Peyer's patch (tissue), 4 donors: ENCODE data around the gene LIM2. TPM values are rescaled to one million over a fixed set of nuclear protein-coding genes. Genes with fewer than 3 reads are reported as not detected.

Source experiments
- DNase-seq, 3 donors: peaks; one replicate each; pipeline ENCODE4 v3.0.0-alpha.2; 2017 to 2019
- H3K27ac ChIP-seq, 4 donors: fragments of 200-600 bp; sonication (generic); one replicate each; pipeline ENCODE4 v1.5.1; 2016 to 2019
- H3K27me3 ChIP-seq, 2 donors: fragments of 200-600 bp; sonication (generic); one replicate each; pipeline ENCODE4 v1.5.1; 2019
- H3K36me3 ChIP-seq, 3 donors: fragments of 200-600 bp; sonication (generic); one replicate each; pipeline ENCODE4 v1.5.1; 2016 to 2019
- H3K4me1 ChIP-seq, 4 donors: fragments of 200-600 bp; sonication (generic); one replicate each; pipeline ENCODE4 v1.5.1; 2016 to 2019
- H3K4me3 ChIP-seq, 4 donors: fragments of 200-600 bp; sonication (generic); 1 replicate in 3 of 4; 2 replicates in 1 of 4; pipeline ENCODE4 v1.5.1; 2016 to 2019; ENCODE audit warnings: mild to moderate bottlenecking in 1 of 4
- H3K9me3 ChIP-seq, 4 donors: fragments of 200-600 bp; sonication (generic); one replicate each; pipeline ENCODE4 v1.5.1; 2016 to 2019; ENCODE audit warnings: mild to moderate bottlenecking in 1 of 4
- CTCF ChIP-seq, 6 experiments: fragments of 450-650 bp in 4 of 6; fragments of 200-600 bp in 2 of 6; sonication (generic) in 1 of 6; IDR thresholded peaks; one replicate each; pipeline ENCODE4 v1.5.1; 2017 to 2019; ENCODE audit warnings: antibody characterized with exemption in 6 of 6, mild to moderate bottlenecking in 3 of 6, moderate library complexity in 1 of 6
- POLR2A ChIP-seq, 2 donors: fragments of 450-650 bp; IDR thresholded peaks; one replicate each; pipeline ENCODE4 v1.5.1; 2017; ENCODE audit warnings: antibody characterized with exemption in 2 of 2, mild to moderate bottlenecking in 2 of 2, moderate library complexity in 2 of 2
- total RNA-seq, 4 donors: library from RNA; depleted of rRNA; stranded (reverse); fragments of >200 nt; gene quantifications; one replicate each; pipeline ENCODE4 v1.1.0, GENCODE V29; 2016

The LIM2 gene
- total RNA-seq, 4 donors from 2014 or later = not detected

- TF ChIP-seq POLR2A (IDR thresholded peaks at IDR 0.05) = no peak
- TF ChIP-seq CTCF (IDR thresholded peaks at IDR 0.05) = no peak
- Histone ChIP-seq H3K36me3 (no peaks in the 10 kb centered on the region), H3K4me3 (no peak overlapping the region), H3K4me1 (no peaks in the 10 kb centered on the region), H3K27me3 (no peaks in the 10 kb centered on the region), H3K27ac (no peak overlapping the region), H3K9me3 (no peaks in the 10 kb centered on the region)
- no peak for DNase-seq
Observed at GRCh38 chr19:51375504-51376221, 12.1 kb downstream of the LIM2 start.

- H3K27me3 ChIP-seq = no peaks in the 10 kb centered on the region
- peak within 1 kb of the TSS in 2 of 4 donors; percentile 7 for H3K4me3 ChIP-seq
- H3K9me3 ChIP-seq = no peaks in the 10 kb centered on the region
- H3K27ac ChIP-seq = peak within 1 kb of the TSS; percentile 60 to 67 (median 64)
- DNase-seq = peak in 2 of 3 donors; percentile 44 to 72
- TF ChIP-seq POLR2A (IDR thresholded peaks at IDR 0.05) (no peak), CTCF (IDR thresholded peaks at IDR 0.05) (no peak)
- peaks cover 0 to 8% (median 4%) of the 10 kb centered on the region in 4 donors for H3K4me1 ChIP-seq
- no peaks in the 10 kb centered on the region for H3K36me3 ChIP-seq
Observed at GRCh38 chr19:51372649-51373504, 14.9 kb downstream of the LIM2 start, which contains the start of gene NKG7. Gene NKG7, minus strand, starts transcription at chr19:51372654. Its CDS starts 119 bp downstream, at chr19:51372535.

GRCh38 chr19:51372021-51372648 lies 15.6 kb downstream of the LIM2 start:
- TF ChIP-seq POLR2A (IDR thresholded peaks at IDR 0.05) (no peak), CTCF (IDR thresholded peaks at IDR 0.05) (no peak)
- peaks cover 0 to 8% (median 4%) of the 10 kb centered on the region in 4 donors for H3K4me1 ChIP-seq
- H3K36me3 ChIP-seq = no peaks in the 10 kb centered on the region
- H3K9me3 ChIP-seq = no peaks in the 10 kb centered on the region
- no peaks in the 10 kb centered on the region for H3K27me3 ChIP-seq
- H3K27ac ChIP-seq = peak overlapping the region; percentile 60 to 67 (median 64)
- no peak for DNase-seq
- H3K4me3 ChIP-seq = peak overlapping the region in 2 of 4 donors; percentile 7

GRCh38 chr19:51371186-51371690 lies 16.5 kb downstream of the LIM2 start:
- H3K4me3 ChIP-seq = peak overlapping the region in 1 of 4 donors; percentile 7
- no peaks in the 10 kb centered on the region for H3K36me3 ChIP-seq
- no peaks in the 10 kb centered on the region for H3K9me3 ChIP-seq
- H3K27ac ChIP-seq = peak overlapping the region in 2 of 4 donors; percentile 67
- no peak for DNase-seq
- no peaks in the 10 kb centered on the region for H3K27me3 ChIP-seq
- peaks cover 0 to 8% (median 4%) of the 10 kb centered on the region in 4 donors for H3K4me1 ChIP-seq
- no peak for TF ChIP-seq POLR2A (IDR thresholded peaks at IDR 0.05)
- no peak for TF ChIP-seq CTCF (IDR thresholded peaks at IDR 0.05)

GRCh38 chr19:51370230-51370629 lies 17.5 kb downstream of the LIM2 start:
- Histone ChIP-seq H3K4me1 (peaks cover 0 to 13% (median 6%) of the 10 kb centered on the region in 4 donors), H3K27ac (no peak overlapping the region), H3K4me3 (no peak overlapping the region), H3K9me3 (no peaks in the 10 kb centered on the region), H3K36me3 (no peaks in the 10 kb centered on the region), H3K27me3 (no peaks in the 10 kb centered on the region)
- no peak for TF ChIP-seq POLR2A (IDR thresholded peaks at IDR 0.05)
- no peak for TF ChIP-seq CTCF (IDR thresholded peaks at IDR 0.05)
- DNase-seq = no peak
